Spleen (tissue), 7 donors: ENCODE data around the gene KMT5C.

ENCODE experiments used
- CTCF ChIP-seq, 11 experiments: fragments of 200-600 bp in 7 of 11; fragments of 450-650 bp in 4 of 11; sonication (generic) in 4 of 11; IDR thresholded peaks in 8 of 11; conservative IDR thresholded peaks in 3 of 11; 1 replicate in 7 of 11; 2 replicates in 4 of 11; pipeline versions ENCODE4 v1.4.0 to v1.8.0; 2016 to 2021; ENCODE audit warnings: antibody characterized with exemption in 11 of 11, inconsistent platforms in 4 of 11, mild to moderate bottlenecking in 1 of 11
- POLR2AphosphoS5 ChIP-seq, 3 donors: sonication (generic); formaldehyde crosslinking; IDR thresholded peaks; one replicate each; pipeline ENCODE4 v1.5.1; 2017; ENCODE audit warnings: antibody characterized with exemption in 3 of 3
- donor health status: DM: no; HTN: no; CAD: no; lungs with moderate emphysema.
- donor health status: DM: no; HTN: no; CAD: no.
- donor health status: DM: no; HTN: no; CAD: no.

DNA sequence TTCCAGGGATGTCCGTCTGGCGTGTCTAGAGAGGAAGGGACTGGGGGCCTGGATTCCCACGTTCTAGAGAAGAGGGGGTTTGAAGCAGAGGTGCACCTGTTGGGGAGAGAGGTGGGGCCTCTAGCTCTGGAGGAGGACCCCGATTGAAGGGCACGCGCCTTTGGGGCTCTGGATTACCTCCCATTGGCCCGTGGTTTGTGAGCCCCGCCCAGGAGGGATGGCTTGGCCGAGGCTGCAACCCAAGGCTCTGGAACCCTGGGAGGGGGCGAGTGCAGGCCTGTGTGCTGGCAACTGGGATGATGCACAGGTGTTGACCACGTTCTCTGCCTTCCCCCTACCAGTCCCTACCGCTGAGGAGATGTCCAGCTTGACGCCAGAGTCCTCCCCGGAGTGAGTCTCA is 34.7 kb upstream of the KMT5C start:
- TF ChIP-seq CTCF (IDR thresholded peaks at IDR 0.05 in 8 of 11, conservative IDR thresholded peaks at IDR 0.05 in 3 of 11) (no peak), POLR2AphosphoS5 (IDR thresholded peaks at IDR 0.05) (no peak)
